22Rv1 (cell line): Measurements from ENCODE around the gene ADAMTS20.

Experiments used
- ZFX ChIP-seq: fragments of 450-650 bp; IDR thresholded peaks from 2 replicates; pipeline ENCODE4 v1.6.1; 2017; ENCODE audit warnings: antibody characterized with exemption, borderline replicate concordance
- TF ChIP-seq, protein P1 (sequence below): fragments of 450-650 bp; IDR thresholded peaks from 2 replicates; pipeline ENCODE4 v1.5.1; 2017; ENCODE audit warnings: mild to moderate bottlenecking

DNA sequence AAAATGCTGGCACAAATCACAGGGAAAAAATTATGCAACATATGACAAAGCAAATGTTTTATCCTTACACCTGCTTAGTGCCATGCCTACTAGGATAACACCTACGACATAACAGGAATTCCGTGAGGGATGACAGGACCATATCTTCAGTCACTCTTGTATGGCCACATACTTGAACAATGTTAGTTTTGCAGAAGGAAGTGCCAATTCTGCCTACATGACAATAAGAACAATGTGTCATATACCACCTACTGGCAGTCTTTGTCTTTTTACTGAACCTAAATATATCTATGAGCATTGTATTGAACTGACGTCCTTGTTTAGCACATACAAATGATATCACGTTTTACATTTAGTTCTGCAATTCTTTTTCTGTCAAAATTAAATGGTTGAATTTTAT is 234.0 kb downstream of the ADAMTS20 start:
- TF ChIP-seq, protein P1, sequence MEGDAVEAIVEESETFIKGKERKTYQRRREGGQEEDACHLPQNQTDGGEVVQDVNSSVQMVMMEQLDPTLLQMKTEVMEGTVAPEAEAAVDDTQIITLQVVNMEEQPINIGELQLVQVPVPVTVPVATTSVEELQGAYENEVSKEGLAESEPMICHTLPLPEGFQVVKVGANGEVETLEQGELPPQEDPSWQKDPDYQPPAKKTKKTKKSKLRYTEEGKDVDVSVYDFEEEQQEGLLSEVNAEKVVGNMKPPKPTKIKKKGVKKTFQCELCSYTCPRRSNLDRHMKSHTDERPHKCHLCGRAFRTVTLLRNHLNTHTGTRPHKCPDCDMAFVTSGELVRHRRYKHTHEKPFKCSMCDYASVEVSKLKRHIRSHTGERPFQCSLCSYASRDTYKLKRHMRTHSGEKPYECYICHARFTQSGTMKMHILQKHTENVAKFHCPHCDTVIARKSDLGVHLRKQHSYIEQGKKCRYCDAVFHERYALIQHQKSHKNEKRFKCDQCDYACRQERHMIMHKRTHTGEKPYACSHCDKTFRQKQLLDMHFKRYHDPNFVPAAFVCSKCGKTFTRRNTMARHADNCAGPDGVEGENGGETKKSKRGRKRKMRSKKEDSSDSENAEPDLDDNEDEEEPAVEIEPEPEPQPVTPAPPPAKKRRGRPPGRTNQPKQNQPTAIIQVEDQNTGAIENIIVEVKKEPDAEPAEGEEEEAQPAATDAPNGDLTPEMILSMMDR: no peak
- no peak for TF ChIP-seq ZFX
